Endothelial cell of umbilical vein (primary cell): ENCODE results near the gene TBC1D21. TPM values are rescaled to one million over a fixed set of nuclear protein-coding genes. Genes with fewer than 3 reads are reported as not detected.

ENCODE experiments used
- BruUV-seq: library from RNA; stranded (reverse); fragments of 400-500 nt; replicated peaks from 2 replicates; lab custom pipeline; 2021; lab: Mats Ljungman, UMichigan
- CTCF ChIA-PET: fragments of 300-600, 350-600 bp; sonication (Branson Sonifier 250); formaldehyde crosslinking; loops from one replicate; lab custom pipeline; 2021; ENCODE audit warnings: antibody characterized with exemption, inconsistent platforms; lab: Charles Lee
- POLR2A ChIA-PET: fragments of 300-600, 350-600 bp; sonication (Branson Sonifier 250); formaldehyde crosslinking; loops from one replicate; lab custom pipeline; 2021; ENCODE audit warnings: antibody characterized with exemption, inconsistent platforms; lab: Charles Lee
- DNase-seq: peaks from one replicate; pipeline ENCODE4 v3.0.0-alpha.2; 2011; ENCODE audit warnings: low read depth, low spot score
- FAIRE-seq: peaks from 2 replicates; lab custom pipeline; 2011; peaks lifted over from hg19 to GRCh38; lab: Jason Lieb, UNC
- H2AFZ ChIP-seq: 2 replicates; pipeline ENCODE4 v1.6.0; 2012; ENCODE audit warnings: low read depth, low read length, control low read depth, inconsistent platforms
- H3K27ac ChIP-seq: 2 replicates; pipeline ENCODE4 v1.5.1; 2011; ENCODE audit warnings: low read depth, mild to moderate bottlenecking, control low read depth, low read length, moderate library complexity; ENCODE audit not compliant: insufficient read depth
- H3K27me3 ChIP-seq, 2 experiments: 2 replicates each; pipeline versions ENCODE4 v1.6.0 to v1.6.1; 2011; ENCODE audit warnings: low read length in 2 of 2, mixed read lengths in 1 of 2; ENCODE audit not compliant: control insufficient read depth in 2 of 2, insufficient read depth in 2 of 2
- H3K36me3 ChIP-seq, 2 experiments: 2 replicates in 1 of 2; 3 replicates in 1 of 2; pipeline ENCODE4 v1.5.1; 2011; ENCODE audit warnings: low read length in 2 of 2, mild to moderate bottlenecking in 1 of 2, moderate library complexity in 1 of 2; ENCODE audit not compliant: control insufficient read depth in 2 of 2, insufficient read depth in 2 of 2; ENCODE audit errors: extremely low read depth in 1 of 2
- H3K4me1 ChIP-seq: 3 replicates; pipeline ENCODE4 v1.5.1; 2011; ENCODE audit warnings: mild to moderate bottlenecking, low read length; ENCODE audit not compliant: control insufficient read depth, insufficient read depth; ENCODE audit errors: extremely low read depth
- H3K4me2 ChIP-seq: 2 replicates; pipeline ENCODE4 v1.6.1; 2011; ENCODE audit warnings: low read length, control low read depth, mixed read lengths; ENCODE audit not compliant: insufficient read depth
- H3K4me3 ChIP-seq, 3 experiments: fragments of 200-600 bp in 1 of 3; sonication (generic), shearing (Covaris generic) in 1 of 3; replicated peaks in 1 of 3; 2 replicates each; pipeline ENCODE4 v1.5.1; 2011 to 2016; ENCODE audit warnings: control low read depth in 3 of 3, low read length in 3 of 3, mild to moderate bottlenecking in 2 of 3, inconsistent platforms in 1 of 3, low read depth in 1 of 3, moderate library complexity in 1 of 3; ENCODE audit not compliant: insufficient read depth in 1 of 3
- H3K79me2 ChIP-seq: 2 replicates; pipeline ENCODE4 v1.6.0; 2012; ENCODE audit warnings: low read length, inconsistent platforms; ENCODE audit not compliant: control insufficient read depth, insufficient read depth
- H3K9ac ChIP-seq: replicated peaks from 2 replicates; pipeline ENCODE3; 2011; ENCODE audit warnings: low read length, control low read depth; ENCODE audit not compliant: insufficient read depth; ENCODE audit errors: extremely low read depth
- H3K9me1 ChIP-seq: replicated peaks from 3 replicates; pipeline ENCODE4 v1.6.0; 2011; ENCODE audit warnings: mild to moderate bottlenecking, low read length; ENCODE audit not compliant: control insufficient read depth, insufficient read depth; ENCODE audit errors: extremely low read depth
- H3K9me3 ChIP-seq: replicated peaks from 2 replicates; pipeline ENCODE4 v1.5.1; 2012; ENCODE audit warnings: low read length, inconsistent platforms; ENCODE audit not compliant: control insufficient read depth, insufficient read depth
- H4K20me1 ChIP-seq: replicated peaks from 2 replicates; pipeline ENCODE3; 2011; ENCODE audit warnings: mild to moderate bottlenecking, low read length; ENCODE audit not compliant: control insufficient read depth, insufficient read depth; ENCODE audit errors: extremely low read depth
- CTCF ChIP-seq, 2 donors: IDR thresholded peaks; 1 replicate in 1 of 2; 2 replicates in 1 of 2; pipeline ENCODE4 v1.5.1; 2011; ENCODE audit warnings: low read length in 2 of 2, mild to moderate bottlenecking in 2 of 2, moderate library complexity in 2 of 2, control low read depth in 1 of 2, inconsistent platforms in 1 of 2, low read depth in 1 of 2; ENCODE audit not compliant: insufficient read depth in 1 of 2; ENCODE audit errors: extremely low read depth in 1 of 2
- EZH2 ChIP-seq: IDR thresholded peaks from 2 replicates; pipeline ENCODE4 v1.6.1; 2012; ENCODE audit warnings: borderline replicate concordance, low read depth, mild to moderate bottlenecking, moderate library complexity, low read length, inconsistent platforms; ENCODE audit not compliant: severe bottlenecking
- FOS ChIP-seq: IDR thresholded peaks from 2 replicates; pipeline ENCODE4 v1.6.1; 2011; ENCODE audit warnings: mild to moderate bottlenecking, low read length, moderate library complexity, borderline replicate concordance; ENCODE audit not compliant: insufficient read depth
- GATA2 ChIP-seq: IDR thresholded peaks from 2 replicates; pipeline ENCODE4 v1.7.0; 2011; ENCODE audit warnings: low read depth, mild to moderate bottlenecking, moderate library complexity, mixed read lengths, low read length; ENCODE audit not compliant: insufficient read length, insufficient read depth
- JUN ChIP-seq: IDR thresholded peaks from 2 replicates; pipeline ENCODE4 v1.6.1; 2011; ENCODE audit warnings: borderline replicate concordance, low read depth; ENCODE audit not compliant: insufficient read length, insufficient read depth
- MAX ChIP-seq: IDR thresholded peaks from 2 replicates; pipeline ENCODE4 v1.6.1; 2011; ENCODE audit not compliant: insufficient read depth, insufficient read length
- MYC ChIP-seq: IDR thresholded peaks from one replicate; pipeline ENCODE4 v1.6.1; 2011; ENCODE audit warnings: mild to moderate bottlenecking, low read depth, low read length
- POLR2A ChIP-seq: IDR thresholded peaks from 2 replicates; pipeline ENCODE4 v1.6.1; 2012; ENCODE audit warnings: low read depth, mild to moderate bottlenecking, control low read depth, low read length
- POLR2AphosphoS5 ChIP-seq: IDR thresholded peaks from 2 replicates; pipeline ENCODE4 v1.6.1; 2012; ENCODE audit warnings: low read depth, mild to moderate bottlenecking, control low read depth, low read length, moderate library complexity; ENCODE audit not compliant: insufficient read depth
- dilution Hi-C: fragments of 300-500 bp; cut with MboI; formaldehyde crosslinking; loops from one replicate; pipeline ENCODE4 v1.15.0; 2019; ENCODE audit warnings: low sequenced_read_pairs; ENCODE audit not compliant: extremely low pct_ligation_motif_present
- intact Hi-C: fragments of 100-400 bp; cut with micrococcal nuclease; formaldehyde crosslinking; loops from one replicate; pipeline ENCODE4 v1.10.0; 2022
- polyA plus RNA-seq, 4 experiments: library from polyadenylated mRNA; depleted of rRNA in 3 of 4; stranded (reverse) in 3 of 4; unstranded in 1 of 4; fragments of >200 nt; gene quantifications; 2 replicates each; pipeline versions ENCODE4 v1.2.1 to v1.2.3, GENCODE V29; 2011 to 2012; ENCODE audit warnings: missing spikeins in 1 of 4
- total RNA-seq: library from RNA; stranded (reverse); gene quantifications from 2 replicates; pipeline ENCODE4 v1.2.3, GENCODE V29; 2021

TBC1D21 gene
- total and polyA plus RNA-seq, 2 donors (not counting 3 experiments of a cell fraction or from before 2014, with no cell fraction given) = not detected

- Histone ChIP-seq H3K9ac (no peak overlapping the region), H3K79me2 (no peaks in the 10 kb centered on the region), H3K27ac (no peak overlapping the region), H3K4me2 (no peak overlapping the region), H3K9me3 (no peaks in the 10 kb centered on the region), H3K4me3 (no peak overlapping the region), H2AFZ (no peak overlapping the region), H3K27me3 (peaks cover 3 to 9% of the 10 kb centered on the region in 2 experiments), H3K4me1 (no peaks in the 10 kb centered on the region), H4K20me1 (no peaks in the 10 kb centered on the region), H3K9me1 (no peaks in the 10 kb centered on the region), H3K36me3 (no peaks in the 10 kb centered on the region)
- intact Hi-C loops = no loop called here
- dilution Hi-C loops = no loop called here
- TF ChIP-seq GATA2 = no peak
- FAIRE-seq (no peak), DNase-seq (no peak)
- POLR2A ChIA-PET = no interaction called here
- BruUV-seq = no TSS peak
- CTCF ChIA-PET = interaction anchor here (0.7 to 13.7 kb wide), 20 partner anchors 8 to 666 kb away, joined by 3 to 239 read pairs (median 4); partner anchors contain the start of gene TBC1D21
Observed at GRCh38 chr15:73906346-73907034, 33.1 kb downstream of the TBC1D21 start.

GRCh38 chr15:73907035-73907408 lies 33.7 kb downstream of the TBC1D21 start:
- intact Hi-C loops = no loop called here
- no peaks in the 10 kb centered on the region for H4K20me1 ChIP-seq
- H3K27me3 ChIP-seq = peaks cover 3 to 11% of the 10 kb centered on the region in 2 experiments
- TF ChIP-seq MAX = no peak
- no peak for TF ChIP-seq POLR2A
- TF ChIP-seq POLR2AphosphoS5 = no peak
- no peak for TF ChIP-seq CTCF (IDR thresholded peaks at IDR 0.05; ENCODE audit: extremely low read depth in 1 of 2, insufficient read depth in 1 of 2, low read depth in 1 of 2, low read length in 2 of 2)
- no peak for TF ChIP-seq JUN
- TF ChIP-seq FOS = no peak
- no peak for TF ChIP-seq MYC
- TF ChIP-seq GATA2 = no peak
- TF ChIP-seq EZH2 = no peak
- DNase-seq = no peak
- H3K4me3 ChIP-seq = no peak overlapping the region
- H3K4me1 ChIP-seq = no peaks in the 10 kb centered on the region
- ChIA-PET CTCF (interaction anchor here (0.8 to 13.7 kb wide), 16 partner anchors 9 to 666 kb away, joined by 3 to 239 read pairs (median 4); partner anchors contain the start of gene TBC1D21), POLR2A (no interaction called here)
- no TSS peak for BruUV-seq
- dilution Hi-C loops = no loop called here
- H3K27ac ChIP-seq = no peak overlapping the region
- H2AFZ ChIP-seq = no peak overlapping the region
- no peaks in the 10 kb centered on the region for H3K36me3 ChIP-seq
- H3K9me3 ChIP-seq = no peaks in the 10 kb centered on the region
- no peak overlapping the region for H3K4me2 ChIP-seq
- no peaks in the 10 kb centered on the region for H3K79me2 ChIP-seq
- no peak overlapping the region for H3K9ac ChIP-seq
- H3K9me1 ChIP-seq = no peaks in the 10 kb centered on the region
- no peak for FAIRE-seq
